Spinal cord (tissue), 10 donors: Measurements from ENCODE around the gene SIRT1. TPM values are rescaled to one million over a fixed set of nuclear protein-coding genes. Genes with fewer than 3 reads are reported as not detected.
"Not testable (repeated sequence)": the region's sequence is repeated elsewhere in the genome, so short reads cannot be mapped to it uniquely, and the experiment has no call there.

Experiments used
- DNase-seq, 6 donors: peaks; one replicate each; pipeline versions ENCODE4 v3.0.0 to v3.0.0-alpha.2; 2013 to 2015; ENCODE audit warnings: low spot score in 6 of 6, low read depth in 4 of 6
- H3K27ac ChIP-seq: one replicate; pipeline ENCODE4 v1.5.1; 2013; ENCODE audit warnings: low read depth, low read length, control low read depth
- H3K27me3 ChIP-seq: one replicate; pipeline ENCODE4 v1.6.1; 2013; ENCODE audit warnings: low read length; ENCODE audit not compliant: control insufficient read depth, insufficient read depth
- H3K36me3 ChIP-seq: one replicate; pipeline ENCODE4 v1.6.1; 2013; ENCODE audit warnings: low read length; ENCODE audit not compliant: control insufficient read depth, insufficient read depth
- H3K4me1 ChIP-seq: one replicate; pipeline ENCODE4 v1.6.1; 2013; ENCODE audit warnings: low read length; ENCODE audit not compliant: control insufficient read depth, insufficient read depth
- H3K4me3 ChIP-seq: one replicate; pipeline ENCODE4 v1.5.1; 2013; ENCODE audit warnings: low read depth, low read length, control low read depth
- H3K9me3 ChIP-seq: one replicate; pipeline ENCODE4 v1.6.1; 2013; ENCODE audit warnings: low read length; ENCODE audit not compliant: control insufficient read depth, insufficient read depth
- WGBS: methylation state at CpG from one replicate; pipeline ENCODE4 v1.1.5; 2013; ENCODE audit warnings: missing lambda C conversion rate; ENCODE audit not compliant: insufficient coverage; 5-methylcytosine and 5-hydroxymethylcytosine counted together
- long read RNA-seq, 4 donors: transcript quantifications; one replicate each; lab custom pipeline, GENCODE V29; 2026
- polyA plus RNA-seq, 2 donors: library from polyadenylated mRNA; unstranded; fragments of 120-200 nt; gene quantifications; one replicate each; pipeline ENCODE4 v1.2.1, GENCODE V29; 2013; ENCODE audit not compliant: insufficient read length in 2 of 2
- total RNA-seq, 2 donors: library from RNA; depleted of rRNA in 1 of 2; stranded (reverse); fragments of 120-200 nt in 1 of 2; fragments of >200 nt in 1 of 2; gene quantifications; one replicate each; pipeline versions ENCODE4 v1.2.3 to v1.2.4, GENCODE V29; 2013 to 2014
- donor health status: healthy.

The SIRT1 gene
- total RNA-seq = 10 to 100 TPM; 20.9 to 31.1 TPM
- polyA plus RNA-seq = 10 to 100 TPM; 18.4 to 22.7 TPM
- long read RNA-seq, donor 1, full-length matches to known transcripts = 2 of 2 reads
- long read RNA-seq, donor 1, partial matches to known transcripts = 0 of 2 reads
- long read RNA-seq, donor 1, other reads (novel, unspliced or antisense) = 0 of 2 reads
- long read RNA-seq, donor 2 = 0 reads
- long read RNA-seq, donor 3 = 0 reads
- long read RNA-seq, donor 4, full-length matches to known transcripts = 3 of 3 reads
- long read RNA-seq, donor 4, partial matches to known transcripts = 0 of 3 reads
- long read RNA-seq, donor 4, other reads (novel, unspliced or antisense) = 0 of 3 reads

DNA sequence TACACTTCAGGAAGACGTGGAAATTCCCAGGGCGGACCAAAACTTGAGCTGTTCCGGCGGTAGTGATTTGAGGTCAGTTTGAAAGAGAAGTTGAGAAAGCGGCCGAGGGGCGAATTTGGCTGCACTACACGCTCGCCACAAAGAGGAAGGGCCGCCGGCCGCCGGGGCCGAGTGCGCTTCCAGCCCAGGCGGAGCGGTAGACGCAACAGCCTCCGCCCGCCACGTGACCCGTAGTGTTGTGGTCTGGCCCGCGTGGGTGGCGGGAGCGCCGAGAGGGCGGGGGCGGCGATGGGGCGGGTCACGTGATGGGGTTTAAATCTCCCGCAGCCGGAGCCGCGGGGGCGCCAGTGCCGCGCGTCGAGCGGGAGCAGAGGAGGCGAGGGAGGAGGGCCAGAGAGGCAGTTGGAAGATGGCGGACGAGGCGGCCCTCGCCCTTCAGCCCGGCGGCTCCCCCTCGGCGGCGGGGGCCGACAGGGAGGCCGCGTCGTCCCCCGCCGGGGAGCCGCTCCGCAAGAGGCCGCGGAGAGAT lies at the start of gene SIRT1:
Gene SIRT1, plus strand, starts transcription at position 344 of the 529 bp plus-strand sequence. Its CDS starts 66 bp downstream, at position 410.
- peak; percentile 79 to 98 (median 89) for DNase-seq
- Histone ChIP-seq H3K4me3 (peak within 1 kb of the TSS; percentile 82), H3K9me3 (no peaks in the 10 kb centered on the region), H3K4me1 (peaks cover 18% of the 10 kb centered on the region), H3K36me3 (peaks cover 10% of the 10 kb centered on the region), H3K27me3 (no peaks in the 10 kb centered on the region), H3K27ac (peak within 1 kb of the TSS; percentile 93)
- under 1% methylated on average over 60 of the region's 62 CpGs for WGBS

- not testable (repeated sequence) for H3K36me3 ChIP-seq, H3K27ac ChIP-seq, H3K4me1 ChIP-seq, H3K9me3 ChIP-seq, DNase-seq, H3K27me3 ChIP-seq, H3K4me3 ChIP-seq
- WGBS = 27% methylated on average over 2 of the region's 6 CpGs
These were observed 48.7 kb upstream of the SIRT1 start for GRCh38 chr10:67835541-67836394.

GRCh38 chr10:67836488-67836887 lies 48.0 kb upstream of the SIRT1 start:
- no peak for DNase-seq
- no peaks in the 10 kb centered on the region for H3K27me3 ChIP-seq
- no peaks in the 10 kb centered on the region for H3K4me1 ChIP-seq
- H3K9me3 ChIP-seq = no peaks in the 10 kb centered on the region
- WGBS = no CpG with 5 or more reads among the region's 2 CpGs
- no peaks in the 10 kb centered on the region for H3K36me3 ChIP-seq
- no peak overlapping the region for H3K27ac ChIP-seq
- no peak overlapping the region for H3K4me3 ChIP-seq

DNA sequence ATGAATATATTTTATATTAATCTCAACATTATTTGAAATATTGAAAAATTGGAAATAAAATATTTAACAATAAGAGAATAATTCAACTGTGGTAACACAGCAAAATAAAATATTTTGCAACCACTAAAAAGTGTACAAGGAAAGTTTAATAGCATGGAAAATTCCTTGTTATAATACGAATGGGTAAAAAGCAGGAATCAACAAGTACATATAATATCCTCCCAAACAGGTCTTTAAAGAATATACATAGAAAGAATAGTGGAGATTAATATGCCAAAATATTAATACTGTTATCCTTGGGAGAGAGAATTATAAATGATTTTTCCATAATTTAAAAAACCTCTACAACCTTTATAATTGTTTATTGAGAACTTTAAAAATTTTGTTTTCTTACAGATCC lies 47.5 kb upstream of the SIRT1 start:
- peak overlapping the region; percentile 12 for H3K4me3 ChIP-seq
- H3K36me3 ChIP-seq = no peaks in the 10 kb centered on the region
- H3K4me1 ChIP-seq = no peaks in the 10 kb centered on the region
- H3K27ac ChIP-seq = no peak overlapping the region
- no CpG with 5 or more reads among the region's 1 CpG for WGBS
- no peak for DNase-seq
- H3K27me3 ChIP-seq = no peaks in the 10 kb centered on the region
- no peaks in the 10 kb centered on the region for H3K9me3 ChIP-seq

GRCh38 chr10:67837541-67838314 lies 46.7 kb upstream of the SIRT1 start, which contains the start of gene DNAJC12:
Gene DNAJC12, minus strand, starts transcription at chr10:67838188. Its CDS starts 177 bp downstream, at chr10:67838011.
- H3K36me3 ChIP-seq = no peaks in the 10 kb centered on the region
- no CpG with 5 or more reads among the region's 5 CpGs for WGBS
- no peaks in the 10 kb centered on the region for H3K27me3 ChIP-seq
- peak within 1 kb of the TSS; percentile 30 for H3K4me3 ChIP-seq
- H3K27ac ChIP-seq = peak within 1 kb of the TSS; percentile 11
- H3K4me1 ChIP-seq = no peaks in the 10 kb centered on the region
- DNase-seq = peak in 4 of 6 donors; percentile 29 to 91 (median 59)
- no peaks in the 10 kb centered on the region for H3K9me3 ChIP-seq

GRCh38 chr10:67839511-67839910 lies 44.9 kb upstream of the SIRT1 start:
- not testable (repeated sequence) for H3K36me3 ChIP-seq, H3K27ac ChIP-seq
- 100% methylated on average over 2 of the region's 12 CpGs for WGBS

DNA sequence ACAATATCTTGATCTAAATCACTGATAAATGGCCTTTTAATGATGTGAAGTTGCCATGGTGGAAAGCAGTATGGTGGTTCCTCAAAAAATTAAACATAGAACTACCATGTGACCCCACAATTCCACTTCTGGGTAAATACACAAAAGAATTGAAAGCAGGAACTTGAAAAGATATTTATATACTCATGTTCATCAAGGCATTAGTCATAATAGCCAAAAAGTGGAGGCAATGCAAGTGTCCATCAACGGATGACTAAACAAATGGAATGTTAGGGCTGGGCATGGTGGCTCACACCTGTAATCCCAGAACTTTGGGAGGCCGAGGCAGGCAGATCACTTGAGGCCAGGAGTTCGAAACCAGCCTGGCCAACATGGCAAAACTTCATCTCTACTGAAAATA lies 44.5 kb upstream of the SIRT1 start:
- H3K36me3 ChIP-seq = no peaks in the 10 kb centered on the region
- no peaks in the 10 kb centered on the region for H3K9me3 ChIP-seq
- H3K4me3 ChIP-seq = no peak overlapping the region
- no peaks in the 10 kb centered on the region for H3K27me3 ChIP-seq
- H3K27ac ChIP-seq = no peak overlapping the region
- DNase-seq = no peak
- H3K4me1 ChIP-seq = no peaks in the 10 kb centered on the region
- 100% methylated on average over 2 of the region's 3 CpGs for WGBS

More at GRCh38 chr10:67839511-67839910, 44.9 kb upstream of the SIRT1 start:
- H3K4me1 ChIP-seq, H3K4me3 ChIP-seq, H3K27me3 ChIP-seq, H3K9me3 ChIP-seq, DNase-seq: not testable (repeated sequence)

DNA sequence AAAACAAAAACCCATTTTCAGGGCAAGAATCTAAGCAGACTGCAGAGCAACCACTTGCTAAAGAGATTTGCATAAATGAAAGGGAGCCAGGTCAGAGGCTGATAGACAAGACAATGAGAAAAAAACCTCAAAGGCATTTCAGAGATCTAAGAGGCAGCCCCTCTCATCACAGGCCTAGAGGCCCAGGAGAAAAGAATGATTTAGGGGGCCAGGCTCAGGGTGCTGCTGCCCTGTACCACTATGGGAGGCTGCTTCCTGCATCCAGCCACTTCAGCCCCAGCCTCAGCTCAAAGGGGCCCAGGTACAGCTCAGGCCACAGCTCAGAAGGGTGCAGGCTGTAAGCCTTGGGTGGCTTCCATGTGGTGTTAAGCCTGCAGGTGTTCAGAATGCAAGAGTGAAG lies 42.7 kb upstream of the SIRT1 start:
- H3K9me3 ChIP-seq = no peaks in the 10 kb centered on the region
- no peaks in the 10 kb centered on the region for H3K4me1 ChIP-seq

GRCh38 chr10:67843284-67843683 lies 41.2 kb upstream of the SIRT1 start:
- no peaks in the 10 kb centered on the region for H3K9me3 ChIP-seq

More for the DNA sequence above, 42.7 kb upstream of the SIRT1 start:
- DNase-seq = no peak
- no peak overlapping the region for H3K4me3 ChIP-seq
- H3K36me3 ChIP-seq = no peaks in the 10 kb centered on the region
- H3K27me3 ChIP-seq = no peaks in the 10 kb centered on the region
- no peak overlapping the region for H3K27ac ChIP-seq

More at GRCh38 chr10:67843284-67843683, 41.2 kb upstream of the SIRT1 start:
- H3K27ac ChIP-seq = no peak overlapping the region
- H3K4me3 ChIP-seq = no peak overlapping the region
- no peak for DNase-seq
- WGBS = no CpG with 5 or more reads among the region's 2 CpGs
- H3K4me1 ChIP-seq = no peaks in the 10 kb centered on the region
- H3K27me3 ChIP-seq = no peaks in the 10 kb centered on the region
- H3K36me3 ChIP-seq = no peaks in the 10 kb centered on the region
